RWPE1 (cell line): ENCODE data around the gene BGN.

Source experiments
- CTCF ChIA-PET: fragments of 350-600 bp; sonication (Branson Sonifier 250); formaldehyde crosslinking; extraction: SDS; loops from one replicate; lab custom pipeline; 2021; lab: Yijun Ruan, JAX
- POLR2A ChIA-PET: fragments of 400-600 bp; formaldehyde crosslinking; extraction: SDS; loops from one replicate; lab custom pipeline; 2020; ENCODE audit warnings: antibody characterized with exemption; ENCODE audit not compliant: low non-redundant PET; lab: Yijun Ruan, JAX
- DNase-seq: peaks from one replicate; pipeline ENCODE4 v3.0.0; 2012; ENCODE audit warnings: low spot score
- H3K27ac ChIP-seq: fragments of 450-650 bp; 2 replicates; pipeline ENCODE4 v1.5.1; 2017
- TF ChIP-seq, protein P1 (sequence below): fragments of 450-650 bp; conservative IDR thresholded peaks from 2 replicates; pipeline ENCODE4 v1.5.1; 2017; ENCODE audit warnings: low read depth, mild to moderate bottlenecking

Gene BGN

DNA sequence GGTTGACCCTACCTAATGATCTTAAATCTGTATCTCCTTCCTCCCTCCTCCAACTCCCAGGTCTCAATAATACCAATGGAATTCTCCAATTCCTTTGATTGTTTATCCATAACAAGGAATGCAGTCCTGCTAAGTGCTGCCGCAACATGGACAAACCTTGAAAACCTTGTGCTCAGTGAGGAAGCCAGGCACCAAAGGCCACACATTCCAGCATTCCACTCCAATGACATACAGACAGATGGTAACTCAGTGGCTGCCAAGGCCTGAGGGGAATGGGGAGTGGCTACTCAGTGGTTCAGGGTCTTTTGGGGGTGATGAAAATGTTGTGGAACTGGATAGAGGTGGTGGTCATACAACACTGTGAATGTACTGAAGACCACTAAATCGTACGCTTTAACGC, 34.8 kb upstream of the BGN start:
- CTCF ChIA-PET: interaction anchor here (0.8 to 1.3 kb wide), 2 partner anchors 10 to 50 kb away, joined by 4 to 7 read pairs; no protein-coding TSS in a partner anchor
- POLR2A ChIA-PET: no interaction called here
- no peak overlapping the region for H3K27ac ChIP-seq
- no peak for DNase-seq
- TF ChIP-seq, protein P1, sequence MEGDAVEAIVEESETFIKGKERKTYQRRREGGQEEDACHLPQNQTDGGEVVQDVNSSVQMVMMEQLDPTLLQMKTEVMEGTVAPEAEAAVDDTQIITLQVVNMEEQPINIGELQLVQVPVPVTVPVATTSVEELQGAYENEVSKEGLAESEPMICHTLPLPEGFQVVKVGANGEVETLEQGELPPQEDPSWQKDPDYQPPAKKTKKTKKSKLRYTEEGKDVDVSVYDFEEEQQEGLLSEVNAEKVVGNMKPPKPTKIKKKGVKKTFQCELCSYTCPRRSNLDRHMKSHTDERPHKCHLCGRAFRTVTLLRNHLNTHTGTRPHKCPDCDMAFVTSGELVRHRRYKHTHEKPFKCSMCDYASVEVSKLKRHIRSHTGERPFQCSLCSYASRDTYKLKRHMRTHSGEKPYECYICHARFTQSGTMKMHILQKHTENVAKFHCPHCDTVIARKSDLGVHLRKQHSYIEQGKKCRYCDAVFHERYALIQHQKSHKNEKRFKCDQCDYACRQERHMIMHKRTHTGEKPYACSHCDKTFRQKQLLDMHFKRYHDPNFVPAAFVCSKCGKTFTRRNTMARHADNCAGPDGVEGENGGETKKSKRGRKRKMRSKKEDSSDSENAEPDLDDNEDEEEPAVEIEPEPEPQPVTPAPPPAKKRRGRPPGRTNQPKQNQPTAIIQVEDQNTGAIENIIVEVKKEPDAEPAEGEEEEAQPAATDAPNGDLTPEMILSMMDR: no peak

DNA sequence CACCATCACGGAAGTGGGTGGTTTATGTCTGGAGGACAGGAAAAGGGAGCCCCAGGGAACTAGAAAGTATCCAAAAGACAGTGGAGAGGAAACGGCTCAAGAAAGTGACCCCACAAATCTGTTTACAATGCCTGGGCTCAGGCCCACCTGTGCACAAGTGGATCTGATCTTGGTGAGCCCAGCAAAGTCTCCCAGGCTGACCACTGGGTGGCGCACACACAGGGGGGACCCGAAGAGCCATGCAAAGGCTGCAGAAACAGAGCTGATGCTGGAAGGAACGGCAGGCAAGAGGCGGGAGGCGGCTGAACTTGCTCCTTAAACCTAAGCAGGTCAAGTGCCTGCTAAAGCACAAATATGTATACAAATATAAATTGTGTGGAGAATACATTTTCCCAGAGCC, 34.0 kb upstream of the BGN start:
- ChIA-PET CTCF (interaction anchor here (0.5 to 1.3 kb wide), 7 partner anchors 10 to 1786 kb away, joined by 3 to 7 read pairs (median 4); partner anchors contain the start of gene TREX2), POLR2A (no interaction called here)
- peak; percentile 27 for DNase-seq
- H3K27ac ChIP-seq: no peak overlapping the region
- TF ChIP-seq, protein P1: peak; percentile 60

GRCh38 chrX:153462291-153462690, 32.5 kb upstream of the BGN start:
- POLR2A ChIA-PET: no interaction called here
- H3K27ac ChIP-seq: peak overlapping the region; percentile 79

GRCh38 chrX:153463031-153463430, 31.7 kb upstream of the BGN start:
- ChIA-PET POLR2A (no interaction called here), CTCF (interaction anchor here (1.2 kb wide), 1 partner anchor 44 kb away, joined by 3 read pairs; no protein-coding TSS in a partner anchor)
- DNase-seq: peak; percentile 13
- peak overlapping the region; percentile 79 for H3K27ac ChIP-seq
- TF ChIP-seq, protein P1: no peak

More at GRCh38 chrX:153462291-153462690, 32.5 kb upstream of the BGN start:
- no peak for DNase-seq
- TF ChIP-seq, protein P1: no peak
- CTCF ChIA-PET: interaction anchor here (1.2 kb wide), 1 partner anchor 45 kb away, joined by 3 read pairs; no protein-coding TSS in a partner anchor

- TF ChIP-seq, protein P1: no peak
- no peak for DNase-seq
- POLR2A ChIA-PET: no interaction called here
- CTCF ChIA-PET: interaction anchor here (1.2 kb wide), 1 partner anchor 44 kb away, joined by 3 read pairs; no protein-coding TSS in a partner anchor
- peak overlapping the region; percentile 79 for H3K27ac ChIP-seq
Measured at GRCh38 chrX:153463556-153463955, 31.2 kb upstream of the BGN start.

- no peak for DNase-seq
- POLR2A ChIA-PET: no interaction called here
- H3K27ac ChIP-seq: peak overlapping the region; percentile 79
- TF ChIP-seq, protein P1: no peak
- CTCF ChIA-PET: no interaction called here
Measured at GRCh38 chrX:153464116-153464515, 30.7 kb upstream of the BGN start.
